GM18507 (cell line): ENCODE data around the gene ITGAX.
"Not testable (repeated sequence)": the region's sequence is repeated elsewhere in the genome, so short reads cannot be mapped to it uniquely, and the experiment has no call there.

Source experiments
- DNase-seq: peaks from one replicate; pipeline ENCODE4 v3.0.0; 2011; ENCODE audit warnings: low read depth; ENCODE audit not compliant: insufficient read length; ENCODE audit errors: extremely low spot score
- FAIRE-seq: peaks from 2 replicates; lab custom pipeline; 2011; peaks lifted over from hg19 to GRCh38; lab: Jason Lieb, UNC

Gene ITGAX

GRCh38 chr16:31402687-31403086 lies 47.7 kb downstream of the ITGAX start:
- DNase-seq (no peak), FAIRE-seq (no peak)

DNA sequence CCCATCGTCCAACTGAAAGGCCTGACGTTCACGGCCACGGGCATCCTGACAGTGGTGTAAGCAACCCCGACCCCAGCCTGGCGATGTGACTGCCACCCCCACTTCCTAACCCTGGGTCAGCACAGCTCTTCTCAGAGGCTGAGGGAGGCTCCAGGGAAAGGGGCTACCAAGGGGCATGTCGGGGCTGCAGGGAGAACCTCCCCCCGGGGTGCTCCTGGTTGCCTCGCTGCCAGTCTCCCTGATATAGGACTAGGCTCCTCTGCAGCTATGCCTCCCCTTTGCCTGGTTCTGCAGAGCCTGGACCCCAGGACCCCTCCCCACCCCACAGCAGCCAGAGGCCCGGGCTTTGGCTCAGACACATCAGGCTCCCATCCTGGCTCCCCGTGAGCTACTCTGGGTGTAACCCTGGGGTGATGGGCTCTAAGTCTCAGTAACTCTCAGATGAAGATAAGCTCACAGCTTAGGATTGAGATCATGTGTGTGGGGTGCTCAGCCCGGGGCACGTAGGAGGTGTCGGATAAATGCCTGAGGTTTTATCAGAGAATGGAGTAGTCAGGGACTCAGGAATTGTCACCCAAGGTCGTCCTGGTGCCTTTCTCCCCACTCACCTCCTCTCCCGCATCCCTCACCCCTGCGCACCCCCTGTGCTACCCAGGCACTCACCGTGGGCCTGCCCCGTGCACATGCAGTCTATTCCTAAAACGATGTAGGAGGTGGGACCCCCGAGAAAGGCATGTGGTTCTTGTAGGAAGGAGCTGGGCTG lies 48.8 kb downstream of the ITGAX start:
- FAIRE-seq (no peak), DNase-seq (no peak)

GRCh38 chr16:31404353-31405064 lies 49.5 kb downstream of the ITGAX start:
- no peak for DNase-seq
- no peak for FAIRE-seq

GRCh38 chr16:31407406-31407805 lies 52.4 kb downstream of the ITGAX start:
- FAIRE-seq, result no peak
- no peak for DNase-seq

- FAIRE-seq (no peak), DNase-seq (no peak)
These were observed 54.5 kb downstream of the ITGAX start for GRCh38 chr16:31409433-31409832.

DNA sequence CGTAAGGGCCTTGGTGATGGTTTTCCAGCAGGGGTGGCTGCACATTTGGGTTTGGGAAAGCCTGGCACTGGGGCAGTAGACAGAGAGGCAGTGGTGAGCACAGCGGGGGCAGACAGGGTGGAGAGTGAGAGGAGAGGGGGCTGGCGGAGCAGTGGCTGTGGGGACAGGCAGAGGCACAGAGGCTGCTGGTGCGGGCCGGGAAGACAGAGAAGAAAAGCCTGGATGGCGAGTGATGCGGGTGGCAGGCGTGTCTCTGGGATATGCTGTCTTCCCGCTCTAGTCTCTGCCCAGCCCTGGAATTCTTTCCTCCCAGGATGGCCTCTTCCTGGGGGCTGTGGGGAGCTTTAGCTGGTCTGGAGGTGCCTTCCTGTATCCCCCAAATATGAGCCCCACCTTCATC lies 55.1 kb downstream of the ITGAX start:
- FAIRE-seq, result no peak
- DNase-seq, result no peak

DNA sequence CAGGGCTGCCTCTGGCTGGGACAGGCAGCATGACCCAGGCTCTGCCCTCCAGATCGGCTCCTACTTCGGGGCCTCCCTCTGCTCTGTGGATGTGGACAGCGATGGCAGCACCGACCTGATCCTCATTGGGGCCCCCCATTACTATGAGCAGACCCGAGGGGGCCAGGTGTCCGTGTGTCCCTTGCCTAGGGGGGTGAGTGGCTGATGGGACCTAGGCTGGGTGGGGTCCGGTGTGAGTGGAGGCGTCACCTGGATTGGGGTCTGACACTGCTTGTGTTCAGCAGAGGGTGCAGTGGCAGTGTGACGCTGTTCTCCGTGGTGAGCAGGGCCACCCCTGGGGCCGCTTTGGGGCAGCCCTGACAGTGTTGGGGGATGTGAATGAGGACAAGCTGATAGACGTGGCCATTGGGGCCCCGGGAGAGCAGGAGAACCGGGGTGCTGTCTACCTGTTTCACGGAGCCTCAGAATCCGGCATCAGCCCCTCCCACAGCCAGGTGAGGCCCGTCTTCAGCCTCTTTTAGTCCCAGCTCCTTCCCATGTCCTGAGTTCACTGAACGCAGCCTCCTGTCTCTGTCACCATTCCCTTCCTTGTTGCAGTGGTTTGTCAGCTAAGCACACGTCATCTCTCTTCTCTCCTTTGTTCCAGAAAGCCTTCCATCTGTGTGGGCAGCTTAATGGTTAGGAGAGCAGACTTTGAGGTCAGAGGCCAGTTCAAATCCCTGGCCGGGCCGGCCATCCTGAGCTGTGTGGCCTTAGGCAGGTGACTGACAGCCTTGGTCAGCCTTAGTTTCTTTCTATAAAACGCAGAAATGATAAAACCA lies 56.3 kb downstream of the ITGAX start:
- no peak for FAIRE-seq
- DNase-seq, result no peak

- DNase-seq (no peak), FAIRE-seq (no peak)
These were observed 57.8 kb downstream of the ITGAX start for GRCh38 chr16:31412750-31413149.

DNA sequence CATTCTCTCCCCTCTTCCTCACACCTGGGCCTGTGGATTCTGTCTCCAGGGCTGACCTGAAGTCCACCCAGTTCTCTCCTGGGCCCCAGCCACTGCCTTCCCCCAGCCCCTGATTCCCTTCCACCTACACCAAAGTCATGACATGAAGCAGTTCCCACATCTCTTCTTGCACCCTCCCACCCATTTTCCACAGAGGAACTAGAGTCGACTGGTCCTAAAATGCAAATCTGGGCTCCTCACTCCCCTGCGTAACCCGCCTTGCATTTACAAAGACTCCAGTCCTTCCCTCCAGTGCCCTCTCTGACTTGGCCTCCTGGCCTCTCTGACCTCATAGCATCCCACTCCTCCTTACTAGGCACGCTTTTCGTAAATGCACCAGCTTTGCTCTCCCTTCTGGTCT lies 58.4 kb downstream of the ITGAX start:
- no peak for FAIRE-seq

DNA sequence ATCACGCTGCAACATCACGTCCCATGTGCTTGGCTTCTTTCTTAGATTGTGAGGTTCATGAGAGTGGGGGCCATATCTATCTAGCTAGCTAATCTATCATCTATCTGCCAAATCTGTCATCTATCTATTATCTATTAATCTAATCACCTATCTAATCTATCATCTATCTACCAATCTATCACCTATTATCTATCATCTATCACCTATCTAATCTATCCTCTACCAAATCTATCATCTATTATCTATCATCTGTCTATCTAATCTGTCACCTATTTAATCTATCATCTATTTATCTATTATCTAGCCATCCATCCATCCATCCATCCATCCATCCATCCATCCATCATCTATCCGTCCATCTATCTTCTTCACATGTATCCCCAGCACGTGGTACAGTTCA lies 59.0 kb downstream of the ITGAX start:
- no peak for FAIRE-seq
- DNase-seq, result no peak

More for the DNA sequence above, 58.4 kb downstream of the ITGAX start:
- no peak for DNase-seq

GRCh38 chr16:31414706-31415105 lies 59.7 kb downstream of the ITGAX start:
- no peak for DNase-seq
- FAIRE-seq, result no peak

GRCh38 chr16:31416371-31416770 lies 61.4 kb downstream of the ITGAX start:
- no peak for FAIRE-seq

DNA sequence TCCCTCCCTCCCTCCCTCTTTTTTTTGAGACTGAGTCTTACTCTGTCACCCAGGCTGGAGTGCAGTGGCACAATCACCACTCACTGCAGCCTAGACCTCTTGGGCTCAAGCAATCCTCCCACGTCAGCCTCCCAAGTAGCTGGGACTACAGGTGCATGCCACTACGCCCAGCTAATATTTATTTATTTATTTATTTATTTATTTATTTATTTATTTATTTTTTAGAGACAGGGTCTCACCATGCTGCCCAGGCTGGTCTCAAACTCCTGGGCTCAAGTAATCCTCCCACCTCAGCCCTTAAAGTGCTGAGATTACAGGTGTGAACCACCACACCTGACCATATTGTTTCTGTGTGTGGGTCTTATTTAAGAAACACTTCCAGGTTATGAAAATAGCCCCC lies 62.1 kb downstream of the ITGAX start:
- not testable (repeated sequence) for FAIRE-seq, DNase-seq

More at GRCh38 chr16:31416371-31416770, 61.4 kb downstream of the ITGAX start:
- no peak for DNase-seq

DNA sequence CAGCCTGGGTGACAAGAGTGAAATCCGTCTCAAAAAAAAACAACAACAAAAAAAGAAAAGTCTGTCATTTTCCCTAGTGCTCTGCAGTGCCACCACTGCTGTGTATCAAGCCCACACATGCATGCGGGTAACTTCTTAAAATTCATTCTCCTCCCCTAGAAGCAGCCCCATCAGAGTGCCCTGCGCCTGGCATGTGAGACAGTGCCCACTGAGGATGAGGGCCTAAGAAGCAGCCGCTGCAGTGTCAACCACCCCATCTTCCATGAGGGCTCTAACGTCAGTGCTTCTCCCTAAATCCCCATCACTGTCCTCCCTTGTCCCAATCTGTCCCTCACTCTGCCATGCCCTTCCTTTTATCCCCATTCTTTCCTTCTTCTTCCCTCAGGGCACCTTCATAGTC lies 62.9 kb downstream of the ITGAX start:
- FAIRE-seq (no peak), DNase-seq (no peak)

- FAIRE-seq, result no peak
- no peak for DNase-seq
These were observed 65.1 kb downstream of the ITGAX start for GRCh38 chr16:31420037-31420436.

DNA sequence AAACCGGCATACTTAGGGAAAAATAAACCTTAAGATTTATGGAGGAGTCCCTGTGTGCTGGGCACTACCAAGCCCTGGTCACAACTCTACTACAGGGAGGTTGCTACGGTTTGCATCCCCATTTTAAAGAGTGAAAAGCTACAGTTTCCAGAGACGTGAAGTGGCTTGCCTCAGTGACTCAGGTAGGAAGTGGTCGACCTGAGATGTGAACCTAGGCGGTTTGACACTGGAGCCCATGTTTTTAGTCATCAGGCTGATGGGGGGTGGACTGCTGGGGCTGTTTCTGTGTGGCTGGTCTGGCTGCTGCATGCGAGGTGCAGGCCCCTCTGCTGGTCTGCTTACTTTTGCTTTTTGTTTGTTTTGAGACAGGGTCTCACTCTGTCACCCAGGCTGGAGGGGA lies 66.6 kb downstream of the ITGAX start:
- peak; percentile 33 for DNase-seq

GRCh38 chr16:31423241-31423640 lies 68.3 kb downstream of the ITGAX start:
- DNase-seq, result no peak
- FAIRE-seq, result no peak

More for the DNA sequence above, 66.6 kb downstream of the ITGAX start:
- no peak for FAIRE-seq

DNA sequence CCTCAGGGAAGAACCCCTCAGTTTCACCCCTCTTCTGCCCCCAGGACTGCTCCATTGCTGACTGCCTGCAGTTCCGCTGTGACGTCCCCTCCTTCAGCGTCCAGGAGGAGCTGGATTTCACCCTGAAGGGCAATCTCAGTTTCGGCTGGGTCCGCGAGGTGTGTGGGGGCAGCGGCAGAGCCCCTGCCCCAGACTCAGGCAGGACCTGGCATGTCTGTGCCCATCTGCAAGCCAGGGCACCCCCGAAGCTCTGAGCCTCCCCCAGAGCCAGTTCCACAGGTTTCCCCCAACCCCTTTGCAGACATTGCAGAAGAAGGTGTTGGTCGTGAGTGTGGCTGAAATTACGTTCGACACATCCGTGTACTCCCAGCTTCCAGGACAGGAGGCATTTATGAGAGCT lies 68.8 kb downstream of the ITGAX start:
- FAIRE-seq, result no peak

GRCh38 chr16:31427441-31428278 lies 72.7 kb downstream of the ITGAX start:
- DNase-seq, result no peak
- no peak for FAIRE-seq

More for the DNA sequence above, 68.8 kb downstream of the ITGAX start:
- DNase-seq, result no peak
